SHP77 treated with DMSO at 0.1 percent for 48 hours (cell line): ENCODE measurements around the gene WDR75.
"Not testable (repeated sequence)": the region's sequence is repeated elsewhere in the genome, so short reads cannot be mapped to it uniquely, and the experiment has no call there.

Experiments
- DNase-seq: peaks from one replicate; lab custom pipeline; 2025; lab: John Stamatoyannopoulos, UW

Gene WDR75

DNA sequence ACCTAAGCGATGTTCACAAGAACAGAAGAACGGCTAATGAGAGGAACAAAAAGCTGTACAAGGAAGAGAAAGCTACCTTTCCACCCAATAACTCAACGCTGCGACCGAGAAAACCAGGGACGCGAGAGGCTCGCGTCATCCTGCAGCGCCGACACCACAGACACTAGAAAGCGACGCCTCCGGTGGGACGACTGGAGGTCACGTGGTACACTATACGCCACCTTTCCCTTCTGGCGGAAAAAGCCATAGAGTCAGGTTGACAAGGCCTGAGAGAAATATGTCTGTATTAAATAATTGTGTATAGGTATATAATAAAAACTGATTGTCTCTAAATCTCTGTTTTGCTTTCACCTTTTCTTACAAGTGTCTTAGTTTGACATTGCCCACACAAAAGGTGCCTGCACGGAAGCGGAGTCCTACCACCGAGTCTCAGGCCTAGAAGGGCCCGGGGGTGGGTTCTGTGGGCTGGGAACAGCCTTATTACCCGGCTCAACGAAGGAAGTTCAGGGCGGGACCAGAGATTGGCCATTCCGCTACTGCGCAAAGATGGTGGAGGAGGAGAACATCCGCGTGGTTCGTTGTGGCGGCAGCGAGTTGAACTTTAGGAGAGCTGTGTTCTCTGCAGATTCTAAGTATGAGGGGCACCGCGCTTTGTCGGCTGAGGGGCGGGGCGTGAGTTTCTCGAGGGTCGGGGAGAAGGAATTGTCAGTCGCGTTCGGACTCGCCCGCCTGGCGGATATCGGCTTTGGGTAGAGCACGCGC, at the start of gene WDR75:
Gene WDR75, plus strand, starts transcription at position 528 of the 762 bp plus-strand sequence. Its CDS starts 19 bp downstream, at position 547.
- DNase-seq: peak; percentile 90

DNA sequence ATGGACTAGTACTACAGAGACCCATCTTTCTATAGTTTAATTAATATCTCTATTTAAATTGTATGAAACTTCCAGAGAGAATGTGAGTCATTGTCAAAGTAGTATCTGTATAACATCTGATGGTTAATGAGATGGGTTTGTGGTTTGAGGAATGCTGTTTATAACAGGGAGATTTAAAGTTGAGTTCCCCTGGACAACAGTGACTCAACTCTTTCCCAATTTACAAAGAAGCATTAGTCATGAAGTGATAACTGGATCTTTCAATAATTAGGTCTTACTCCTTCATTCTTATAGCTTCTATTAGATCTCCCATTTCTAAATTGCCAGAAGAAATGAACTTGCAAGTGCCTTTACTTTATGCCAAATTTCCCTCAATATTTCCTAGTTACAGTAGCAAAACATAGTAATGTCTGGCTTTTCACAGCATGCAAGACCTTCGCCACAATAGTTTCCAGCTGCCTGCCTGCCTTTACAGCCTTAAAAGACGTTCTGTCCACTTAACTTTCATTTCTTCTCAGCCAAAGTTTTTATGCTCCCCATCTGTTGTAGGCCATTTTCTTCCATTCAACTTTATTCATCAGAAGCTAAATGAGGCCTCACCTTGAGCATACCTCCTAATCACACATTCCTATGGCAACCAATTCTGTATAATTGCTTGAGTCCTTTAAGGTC, 47.7 kb upstream of the WDR75 start:
- DNase-seq: no peak

DNA sequence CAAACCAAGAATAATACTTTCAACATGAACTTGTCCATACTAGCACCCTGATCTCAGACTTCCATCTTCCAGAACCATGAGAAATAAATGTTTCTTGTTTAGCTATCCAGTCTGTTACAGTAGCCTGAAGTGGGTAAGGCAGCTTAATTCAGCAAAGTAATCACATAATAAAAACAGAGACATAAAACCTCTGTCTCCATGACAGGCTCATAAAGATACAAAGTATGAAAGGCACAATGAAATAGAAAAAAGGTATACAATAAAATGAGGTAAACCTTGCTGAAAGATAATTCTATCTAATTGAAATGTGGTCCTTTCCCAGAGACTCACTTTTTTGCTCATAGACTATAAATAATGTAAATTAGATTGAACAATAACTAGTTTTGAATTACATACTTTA, 46.7 kb upstream of the WDR75 start:
- no peak for DNase-seq

DNA sequence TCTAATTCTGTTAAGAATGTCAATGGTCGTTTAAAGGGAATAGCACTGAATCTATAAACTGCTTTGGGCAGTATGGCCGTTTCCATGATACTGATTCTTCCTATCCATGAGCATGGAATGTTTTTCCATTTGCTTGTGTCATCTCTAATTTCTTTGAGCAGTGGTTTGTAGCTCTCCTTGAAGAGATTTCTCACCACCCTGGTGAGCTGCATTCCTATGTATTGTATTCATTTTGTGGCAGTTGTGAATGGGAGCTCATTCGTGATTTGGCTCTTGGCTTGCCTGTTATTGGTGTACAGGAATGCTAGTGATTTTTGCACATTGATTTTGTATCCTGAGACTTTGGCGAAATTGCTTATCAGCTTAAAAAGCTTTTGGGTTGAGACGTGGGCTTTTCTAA, 38.3 kb upstream of the WDR75 start:
- no peak for DNase-seq

- no peak for DNase-seq
Observed at GRCh38 chr2:189406586-189407233, 34.6 kb upstream of the WDR75 start.

DNA sequence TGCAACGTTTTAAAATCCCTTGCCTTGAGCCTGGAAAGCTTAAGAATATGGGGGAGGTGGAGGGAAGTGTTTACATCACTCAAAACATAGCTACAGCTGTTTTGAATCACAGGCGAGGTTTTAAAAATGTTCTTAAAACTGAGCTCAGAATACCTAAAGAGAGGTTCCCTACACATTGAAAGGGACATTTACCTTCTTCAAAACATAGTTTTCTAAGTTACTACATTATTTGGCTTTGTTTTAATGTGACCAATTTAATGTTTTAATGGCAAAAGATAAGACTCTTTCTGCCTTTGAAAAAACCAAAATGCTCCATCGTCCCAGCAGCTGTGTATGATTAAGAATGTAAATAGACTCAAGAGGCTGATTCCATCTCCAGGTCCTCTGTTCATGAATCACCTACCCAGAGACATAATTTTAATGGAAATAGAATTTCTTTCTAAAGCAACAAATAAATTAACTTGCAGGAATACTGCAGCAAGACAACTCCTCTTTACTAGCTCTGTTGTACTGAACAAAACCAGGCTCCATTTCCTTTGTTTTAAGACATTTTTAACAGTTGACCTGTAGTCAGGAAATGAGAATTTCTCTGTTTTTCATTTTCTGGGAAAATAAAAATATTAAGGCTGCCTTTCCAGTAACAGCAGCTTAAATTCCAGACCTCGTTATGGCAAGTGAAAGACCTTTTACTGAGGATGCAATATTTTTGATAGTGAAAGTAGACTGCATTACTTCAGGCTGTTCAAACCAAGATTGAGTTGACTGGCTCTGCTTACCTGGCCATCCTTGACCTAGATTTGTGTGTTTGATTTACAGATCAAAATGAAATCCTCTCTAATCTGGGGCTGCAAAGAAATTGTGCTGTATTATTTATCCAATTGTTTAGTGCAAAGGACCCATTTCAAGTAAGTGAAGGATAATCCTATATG, 33.7 kb upstream of the WDR75 start:
- peak; percentile 49 for DNase-seq

DNA sequence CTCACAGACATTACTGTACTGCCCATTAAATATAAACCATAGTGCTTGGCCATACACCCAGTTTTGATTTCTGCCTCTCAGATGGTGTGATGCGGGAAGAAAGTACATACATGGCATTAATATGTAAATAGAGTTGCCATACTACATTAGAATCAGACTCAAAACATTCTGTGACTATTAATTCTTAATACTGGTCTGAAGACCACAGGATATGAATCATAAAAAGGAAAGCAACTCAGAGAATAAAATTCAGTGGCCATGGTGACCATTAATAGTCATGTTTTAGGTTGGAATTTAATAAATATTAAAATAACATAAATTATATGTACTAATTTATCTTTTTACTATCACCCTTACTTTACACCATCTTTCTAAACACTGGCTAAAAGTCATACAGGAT, 33.0 kb upstream of the WDR75 start:
- DNase-seq: no peak

GRCh38 chr2:189409131-189409530, 32.1 kb upstream of the WDR75 start:
- no peak for DNase-seq

DNA sequence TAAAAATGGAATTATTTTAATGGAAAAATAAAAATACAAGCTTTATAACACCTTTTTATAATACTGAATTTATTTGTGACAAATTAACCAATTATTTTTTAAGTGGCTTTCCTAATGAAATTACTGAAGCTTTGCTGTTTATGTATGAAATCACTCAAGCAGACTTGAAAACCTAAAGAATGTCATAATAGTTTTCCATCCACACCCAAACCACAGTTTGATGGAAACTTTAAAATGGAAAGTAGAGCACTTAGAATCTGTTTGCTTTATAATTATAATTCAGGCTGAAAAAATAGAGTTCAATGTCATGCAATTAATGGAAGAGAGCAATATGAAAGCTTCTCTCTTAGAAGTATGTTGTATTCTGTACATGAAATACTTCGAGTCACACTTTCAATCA, 31.6 kb upstream of the WDR75 start:
- DNase-seq: no peak

- DNase-seq: no peak
Observed at GRCh38 chr2:189411860-189412259, 29.4 kb upstream of the WDR75 start.

GRCh38 chr2:189412330-189412953, 28.8 kb upstream of the WDR75 start:
- peak; percentile 20 for DNase-seq

GRCh38 chr2:189413249-189413648, 28.0 kb upstream of the WDR75 start:
- DNase-seq: no peak

GRCh38 chr2:189421644-189422043, 19.6 kb upstream of the WDR75 start:
- no peak for DNase-seq

DNA sequence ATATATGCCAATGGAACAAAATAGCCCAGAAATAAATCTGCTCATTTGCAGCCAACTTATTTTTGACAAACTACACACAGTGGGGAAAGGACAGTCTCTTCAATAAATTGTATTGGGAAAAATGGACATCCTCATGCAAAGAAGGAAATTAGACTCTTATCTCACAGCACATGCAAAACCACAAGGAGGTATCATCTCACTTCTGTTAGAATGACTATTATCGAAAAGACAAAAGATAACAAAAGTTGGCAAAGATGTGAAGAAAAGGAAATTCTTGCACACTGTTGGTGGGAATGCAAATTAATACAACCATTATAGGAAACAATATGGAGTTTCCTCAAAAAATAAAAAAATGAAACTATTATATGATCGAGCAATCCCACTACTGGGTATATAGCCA, 16.3 kb upstream of the WDR75 start:
- DNase-seq: no peak

DNA sequence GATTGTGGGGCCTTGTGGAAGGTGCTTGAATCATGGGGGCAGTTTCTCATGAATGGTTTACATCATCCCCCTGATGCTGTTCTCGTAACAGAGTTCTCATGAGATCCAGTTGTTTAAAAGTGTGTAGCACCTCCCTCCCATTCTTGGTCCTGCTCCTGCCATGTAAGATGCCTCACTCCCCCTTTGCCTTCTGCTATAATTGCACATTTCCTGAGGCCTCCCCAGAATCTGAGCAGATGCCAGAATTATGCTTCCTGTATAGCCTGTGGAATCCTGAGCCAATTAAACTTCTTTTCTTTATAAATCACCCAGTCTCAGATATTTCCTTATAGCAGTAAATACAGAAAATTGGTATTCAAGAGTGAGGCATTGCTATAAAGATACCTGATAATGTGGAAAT, 15.6 kb upstream of the WDR75 start:
- no peak for DNase-seq

- DNase-seq: no peak
Observed at GRCh38 chr2:189426886-189427285, 14.4 kb upstream of the WDR75 start.

DNA sequence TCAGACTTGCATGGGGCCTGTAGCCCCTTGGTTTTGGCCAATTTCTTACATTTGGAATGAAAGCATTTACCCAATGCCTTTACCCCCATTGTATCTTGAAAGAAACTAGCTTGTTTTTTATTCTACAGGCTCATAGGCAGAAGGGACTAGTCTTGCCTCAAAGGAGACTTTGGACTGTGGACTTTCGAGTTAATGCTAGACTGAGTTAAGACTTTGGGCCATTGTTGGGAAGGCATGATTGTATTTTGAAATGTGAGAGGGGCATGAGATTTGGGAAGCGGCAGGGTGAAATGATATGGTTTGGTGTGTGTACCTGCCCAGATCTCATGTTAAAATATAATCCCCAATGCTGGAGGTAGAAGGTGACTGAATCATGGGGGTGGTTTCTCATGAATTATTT, 13.4 kb upstream of the WDR75 start:
- DNase-seq: no peak

GRCh38 chr2:189430448-189430847, 10.8 kb upstream of the WDR75 start:
- DNase-seq: not testable (repeated sequence)

DNA sequence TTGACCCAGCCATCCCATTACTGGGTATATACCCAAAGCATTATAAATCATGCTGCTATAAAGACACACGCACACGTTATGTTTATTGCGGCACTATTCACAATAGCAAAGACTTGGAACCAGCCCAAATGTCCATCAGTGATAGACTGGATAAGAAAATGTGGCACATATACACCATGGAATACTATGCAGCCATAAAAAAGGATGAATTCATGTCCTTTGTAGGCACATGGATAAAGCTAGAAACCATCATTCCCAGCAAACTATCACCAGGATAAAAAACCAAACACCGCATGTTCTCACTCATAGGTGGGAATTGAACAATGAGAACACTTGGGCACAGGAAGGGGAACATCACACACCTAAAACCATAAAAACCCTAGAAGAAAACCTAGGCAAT, 5.5 kb upstream of the WDR75 start:
- not testable (repeated sequence) for DNase-seq

DNA sequence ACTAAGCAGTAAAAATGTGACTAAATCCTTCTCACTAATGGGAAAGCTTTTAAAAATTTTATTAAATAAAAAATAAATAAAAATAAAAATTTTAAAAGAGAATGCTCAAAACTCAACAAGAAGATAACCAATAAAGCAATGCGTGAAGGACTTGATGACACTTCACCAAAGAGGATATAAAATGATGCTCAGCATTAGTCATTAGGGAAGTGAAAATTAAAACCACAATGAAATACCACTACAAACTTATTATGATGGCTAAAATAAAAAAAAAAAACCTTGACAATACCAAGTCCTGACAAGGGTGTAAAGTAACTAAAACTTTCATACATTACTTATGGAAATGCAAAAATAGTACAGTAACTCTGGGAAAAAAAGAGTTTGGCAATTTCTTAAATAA, 3.3 kb upstream of the WDR75 start:
- no peak for DNase-seq

GRCh38 chr2:189439342-189439741, 1.9 kb upstream of the WDR75 start:
- no peak for DNase-seq

GRCh38 chr2:189440644-189440946, 679 bp upstream of the WDR75 start:
- DNase-seq: no peak
